Duodenal mucosa (tissue), 2 donors: Measurements from ENCODE around the gene LEMD2.

Source experiments
- H3K27ac ChIP-seq: one replicate; pipeline ENCODE4 v1.7.0; 2013; ENCODE audit warnings: low read depth, low read length
- H3K27me3 ChIP-seq, 2 donors: one replicate each; pipeline ENCODE4 v1.7.0; 2013; ENCODE audit warnings: low read length in 2 of 2, control low read depth in 1 of 2; ENCODE audit not compliant: insufficient read depth in 2 of 2, control insufficient read depth in 1 of 2
- H3K36me3 ChIP-seq, 2 donors: one replicate each; pipeline ENCODE4 v1.7.0; 2013; ENCODE audit warnings: low read length in 2 of 2, control low read depth in 1 of 2; ENCODE audit not compliant: insufficient read depth in 2 of 2, control insufficient read depth in 1 of 2
- H3K4me1 ChIP-seq, 2 donors: one replicate each; pipeline ENCODE4 v1.7.0; 2013; ENCODE audit warnings: low read length in 2 of 2, control low read depth in 1 of 2; ENCODE audit not compliant: insufficient read depth in 2 of 2, control insufficient read depth in 1 of 2
- H3K4me3 ChIP-seq, 2 donors: one replicate each; pipeline ENCODE4 v1.7.0; 2013; ENCODE audit warnings: low read length in 2 of 2, low read depth in 1 of 2
- H3K9ac ChIP-seq, 2 donors: one replicate each; pipeline ENCODE4 v1.7.0; 2013; ENCODE audit warnings: low read length in 2 of 2, low read depth in 1 of 2
- H3K9me3 ChIP-seq, 2 donors: one replicate each; pipeline ENCODE4 v1.7.0; 2013; ENCODE audit warnings: low read length in 2 of 2, control low read depth in 1 of 2; ENCODE audit not compliant: control insufficient read depth in 1 of 2

The LEMD2 gene

DNA sequence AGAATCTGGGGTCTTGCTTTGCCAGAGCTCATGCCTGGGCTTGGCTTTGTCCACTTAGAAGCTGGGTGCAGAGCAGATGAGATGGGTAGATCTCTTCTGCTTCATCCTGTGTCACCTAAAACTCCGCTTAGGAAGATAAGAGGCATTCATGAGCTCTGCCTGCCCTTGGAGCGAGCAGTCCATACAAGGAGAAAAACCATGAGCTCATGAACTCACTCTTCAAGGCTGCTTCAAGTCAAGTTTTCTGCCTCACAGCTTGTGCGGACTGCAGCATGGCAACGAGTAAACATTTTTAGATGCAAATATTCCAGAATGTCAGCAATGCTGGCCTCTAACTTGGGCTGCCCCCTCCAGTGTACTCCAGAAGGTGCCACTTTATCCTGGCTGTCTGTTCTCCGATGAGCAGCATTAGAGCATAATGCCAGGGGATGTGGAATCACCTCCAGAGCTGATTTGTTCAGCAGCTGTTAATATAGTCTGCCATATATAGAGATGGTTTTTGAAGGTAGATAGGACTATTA lies 66.8 kb downstream of the LEMD2 start:
- H3K27ac ChIP-seq, result no peak overlapping the region

DNA sequence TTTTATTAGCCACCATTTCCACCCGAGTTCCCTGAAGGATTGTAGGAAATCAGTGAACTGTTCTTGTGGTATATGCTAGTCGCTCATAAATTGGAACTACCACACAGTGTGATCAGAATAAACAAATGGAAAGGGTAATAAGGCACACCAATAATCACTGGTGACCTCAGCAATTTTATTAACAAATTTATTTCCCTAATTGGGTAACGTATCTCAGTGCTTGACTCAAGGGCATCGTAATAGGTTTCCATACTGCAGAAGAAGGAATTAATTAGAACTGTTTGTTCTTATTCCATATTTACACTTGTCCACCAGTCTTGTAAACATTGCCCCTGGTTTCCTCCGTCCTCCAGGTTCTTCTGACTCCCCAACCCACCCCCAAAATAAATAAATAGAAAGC lies 67.4 kb downstream of the LEMD2 start:
- Histone ChIP-seq H3K27ac (no peak overlapping the region), H3K9ac (no peak overlapping the region), H3K36me3 (no peaks in the 10 kb centered on the region), H3K9me3 (no peaks in the 10 kb centered on the region), H3K27me3 (no peaks in the 10 kb centered on the region), H3K4me3 (no peak overlapping the region), H3K4me1 (no peaks in the 10 kb centered on the region)

More for the DNA sequence above, 66.8 kb downstream of the LEMD2 start:
- H3K4me1 ChIP-seq, result no peaks in the 10 kb centered on the region
- no peak overlapping the region for H3K9ac ChIP-seq
- H3K36me3 ChIP-seq, result no peaks in the 10 kb centered on the region
- H3K4me3 ChIP-seq, result no peak overlapping the region
- H3K9me3 ChIP-seq, result no peaks in the 10 kb centered on the region
- no peaks in the 10 kb centered on the region for H3K27me3 ChIP-seq
